GM18505 (cell line): Measurements from ENCODE around the gene UBA52.
"Not testable (repeated sequence)": the region's sequence is repeated elsewhere in the genome, so short reads cannot be mapped to it uniquely, and the experiment has no call there.

Source experiments
- ATAC-seq: cut with Tn5 transposase; IDR thresholded peaks from one replicate; pipeline ENCODE4 v1.9.1; 2021; ENCODE audit not compliant: unreplicated experiment
- POLR2A ChIP-seq: IDR thresholded peaks from 4 replicates; pipeline ENCODE4 v1.6.1; 2011; ENCODE audit warnings: borderline replicate concordance; ENCODE audit not compliant: insufficient read depth, insufficient read length; ENCODE audit errors: extremely low read depth

The UBA52 gene

GRCh38 chr19:18574691-18575291 lies 3.1 kb downstream of the UBA52 start:
- ATAC-seq, result no peak

GRCh38 chr19:18576383-18576782 lies 4.7 kb downstream of the UBA52 start:
- no peak for TF ChIP-seq POLR2A
- no peak for ATAC-seq

More at GRCh38 chr19:18574691-18575291, 3.1 kb downstream of the UBA52 start:
- TF ChIP-seq POLR2A, result no peak

GRCh38 chr19:18577365-18577914 lies 5.8 kb downstream of the UBA52 start:
- ATAC-seq, result no peak
- no peak for TF ChIP-seq POLR2A

GRCh38 chr19:18580311-18580710 lies 8.7 kb downstream of the UBA52 start:
- TF ChIP-seq POLR2A, result no peak
- ATAC-seq, result no peak

- no peak for ATAC-seq
- no peak for TF ChIP-seq POLR2A
These were observed 14.6 kb downstream of the UBA52 start for GRCh38 chr19:18586306-18586705.

- ATAC-seq, result no peak
- TF ChIP-seq POLR2A, result no peak
These were observed 15.9 kb downstream of the UBA52 start for GRCh38 chr19:18587561-18587960.

- ATAC-seq, result peak; percentile 1
- TF ChIP-seq POLR2A, result no peak
These were observed 16.4 kb downstream of the UBA52 start for GRCh38 chr19:18587962-18588610.

- TF ChIP-seq POLR2A, result peak; percentile 73
- peak; percentile 60 for ATAC-seq
These were observed 17.1 kb downstream of the UBA52 start, which contains the start of gene REX1BD for GRCh38 chr19:18588611-18589379. Gene REX1BD (plus strand): TSS chr19:18588798. CDS start chr19:18588802, 4 bp downstream.

GRCh38 chr19:18589380-18590272 lies 18.0 kb downstream of the UBA52 start:
- ATAC-seq, result peak; percentile 40
- TF ChIP-seq POLR2A, result no peak

GRCh38 chr19:18590273-18591272 lies 18.9 kb downstream of the UBA52 start:
- no peak for ATAC-seq
- TF ChIP-seq POLR2A, result no peak

GRCh38 chr19:18591735-18592385 lies 20.2 kb downstream of the UBA52 start:
- TF ChIP-seq POLR2A, result no peak

GRCh38 chr19:18592732-18593131 lies 21.1 kb downstream of the UBA52 start:
- ATAC-seq, result not testable (repeated sequence)

More at GRCh38 chr19:18591735-18592385, 20.2 kb downstream of the UBA52 start:
- no peak for ATAC-seq
